ENCODE data around the gene ETV3.

ETV3 gene

DNA sequence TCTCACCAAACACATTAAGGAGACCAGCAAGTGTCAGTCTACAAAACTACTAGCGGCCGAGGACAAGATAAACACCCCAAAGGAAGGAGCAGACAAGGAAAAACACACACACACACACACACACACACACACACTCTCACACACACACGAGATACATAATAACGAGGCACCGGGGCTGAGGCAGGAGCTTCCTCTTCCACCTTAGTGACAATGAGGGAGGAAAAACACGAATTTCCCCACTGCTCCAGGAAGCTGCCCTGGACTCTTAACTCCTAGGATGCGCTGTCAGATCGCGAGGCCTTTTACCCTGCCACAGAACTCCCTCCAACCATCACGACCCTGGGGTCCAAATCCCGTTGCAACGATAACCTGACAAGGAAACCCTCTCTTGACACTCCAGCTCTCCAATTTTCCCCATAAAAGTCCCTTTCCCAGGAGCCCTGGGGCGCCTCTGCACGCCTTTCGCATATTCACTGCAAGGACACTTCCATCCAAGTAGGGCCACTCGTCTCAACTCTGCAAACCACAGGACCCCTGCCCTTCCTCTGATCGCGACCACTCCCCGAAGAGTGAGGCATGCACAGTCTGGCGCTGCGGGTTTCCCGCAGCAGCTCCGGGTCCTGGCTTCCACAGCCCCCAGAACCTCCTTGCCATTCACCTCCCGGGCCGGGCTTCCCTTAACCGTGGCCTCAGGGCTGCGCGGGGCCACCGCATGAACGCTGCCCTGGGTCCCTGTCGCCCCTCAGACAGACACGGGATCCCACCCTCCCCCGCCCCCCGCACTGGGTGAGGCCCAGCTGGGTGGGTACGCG lies 581 bp downstream of the ETV3 start:
- DNase-seq = no peak

DNA sequence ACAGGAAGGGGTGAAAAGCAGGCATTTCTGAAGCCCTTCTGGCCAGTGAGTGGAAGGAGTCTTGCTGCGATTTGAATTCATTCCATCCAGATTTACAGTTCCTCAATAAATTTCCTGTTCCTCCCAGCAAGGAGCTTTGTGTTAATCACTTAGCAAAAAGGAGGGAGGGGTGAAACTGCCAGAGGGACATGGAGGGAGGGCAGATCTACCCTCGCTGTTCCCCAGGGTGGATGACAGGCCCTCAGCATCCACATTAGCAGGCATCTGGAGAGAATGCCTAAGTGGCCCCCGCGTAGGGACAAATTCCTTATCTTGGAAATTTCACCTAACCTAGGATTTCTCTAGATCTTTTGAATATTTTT lies 1.2 kb downstream of the ETV3 start:
- no peak for DNase-seq

DNA sequence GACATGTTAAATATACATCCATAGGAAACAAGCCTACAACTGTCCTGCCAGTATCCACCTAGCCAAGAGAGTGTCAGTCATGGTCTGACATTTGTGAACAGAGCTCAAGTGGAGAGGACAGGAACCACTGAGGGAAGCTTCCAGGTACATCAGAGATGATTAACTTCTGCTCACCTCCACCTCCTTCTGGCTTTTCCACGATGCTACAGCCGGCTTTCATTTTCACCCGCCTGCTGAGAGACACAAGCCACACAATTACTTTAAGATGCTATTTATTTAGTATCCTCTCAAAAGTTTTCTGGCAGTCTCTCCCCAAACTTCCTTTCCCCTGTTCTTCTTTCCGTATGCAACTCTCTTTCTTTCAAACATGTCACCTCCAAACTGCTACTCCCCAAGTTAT lies 2.1 kb downstream of the ETV3 start:
- DNase-seq = no peak

DNA sequence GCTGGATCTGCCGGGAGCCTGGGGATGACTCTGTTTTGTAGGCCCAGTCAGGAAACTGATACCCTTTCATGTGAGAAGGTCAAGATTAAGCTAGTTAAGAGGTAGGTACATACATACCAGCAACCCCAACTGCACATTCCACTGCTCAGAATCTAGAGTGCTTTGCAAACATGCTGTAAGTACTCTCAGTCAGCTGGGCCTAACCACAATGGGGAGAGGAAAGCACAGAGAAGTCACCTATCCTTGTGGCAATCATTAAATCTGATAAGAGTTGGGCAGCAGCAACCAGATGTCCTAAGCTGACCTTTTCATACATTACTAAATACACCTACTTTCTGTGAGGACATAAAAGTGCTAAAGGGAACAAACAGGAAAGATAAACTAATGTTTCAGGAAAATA lies 2.5 kb downstream of the ETV3 start:
- DNase-seq = no peak

DNA sequence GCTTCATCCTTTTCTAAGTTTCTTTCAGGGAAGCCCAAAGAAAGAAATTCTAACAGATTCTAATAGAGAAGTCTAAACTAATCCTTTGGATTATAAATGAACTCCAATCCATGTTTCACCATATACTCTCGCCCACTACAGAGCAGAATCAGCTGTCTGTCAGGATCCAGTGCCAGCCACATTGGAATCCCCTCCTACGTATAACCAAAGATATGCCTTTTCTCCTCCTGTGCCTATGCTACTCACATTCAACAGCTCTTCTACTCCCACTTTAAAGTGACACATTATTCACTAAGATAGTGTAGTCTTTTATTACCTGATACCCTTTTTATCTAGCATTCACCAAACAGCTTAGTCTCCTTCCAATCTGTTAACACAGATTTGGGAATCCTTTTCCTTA lies 3.1 kb downstream of the ETV3 start:
- DNase-seq = no peak

DNA sequence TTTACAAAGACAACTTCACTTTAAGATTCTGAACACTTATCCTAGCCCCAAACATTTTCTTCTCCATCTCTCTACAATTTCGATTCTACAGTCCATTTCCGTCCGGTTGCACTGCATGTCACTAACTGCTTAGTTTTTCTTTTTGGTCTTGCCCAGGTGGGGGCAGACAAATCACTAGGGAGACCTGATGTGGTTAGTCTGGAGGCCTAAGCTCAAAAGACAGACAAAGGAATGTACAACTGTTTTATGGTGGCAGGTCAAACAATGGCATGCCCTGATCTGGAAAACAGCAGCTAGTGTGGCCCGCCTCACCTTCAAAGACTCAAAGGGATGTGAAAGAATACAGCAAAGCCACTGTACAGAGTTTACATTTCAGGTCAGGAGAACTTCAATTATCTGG lies 3.8 kb downstream of the ETV3 start:
- no peak for DNase-seq

DNA sequence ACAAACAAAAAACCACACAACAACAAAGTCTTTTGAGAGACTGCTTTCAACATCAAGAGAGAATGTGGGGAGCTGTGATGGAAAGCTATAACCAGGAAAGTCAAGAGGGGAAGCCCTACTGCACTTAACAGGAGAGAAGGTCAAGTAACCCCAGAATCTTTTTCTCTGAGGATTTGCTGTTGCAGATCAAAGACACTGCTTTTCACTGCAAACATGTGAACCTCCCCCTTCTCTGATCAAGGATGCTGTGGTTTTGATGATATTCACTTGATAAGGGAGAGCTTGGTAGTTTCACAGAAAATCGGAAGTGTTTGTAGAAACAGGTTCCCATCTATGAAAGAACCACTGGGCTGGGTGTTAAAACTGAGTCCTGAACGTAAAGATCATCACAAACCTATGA lies 4.8 kb downstream of the ETV3 start:
- DNase-seq = no peak

DNA sequence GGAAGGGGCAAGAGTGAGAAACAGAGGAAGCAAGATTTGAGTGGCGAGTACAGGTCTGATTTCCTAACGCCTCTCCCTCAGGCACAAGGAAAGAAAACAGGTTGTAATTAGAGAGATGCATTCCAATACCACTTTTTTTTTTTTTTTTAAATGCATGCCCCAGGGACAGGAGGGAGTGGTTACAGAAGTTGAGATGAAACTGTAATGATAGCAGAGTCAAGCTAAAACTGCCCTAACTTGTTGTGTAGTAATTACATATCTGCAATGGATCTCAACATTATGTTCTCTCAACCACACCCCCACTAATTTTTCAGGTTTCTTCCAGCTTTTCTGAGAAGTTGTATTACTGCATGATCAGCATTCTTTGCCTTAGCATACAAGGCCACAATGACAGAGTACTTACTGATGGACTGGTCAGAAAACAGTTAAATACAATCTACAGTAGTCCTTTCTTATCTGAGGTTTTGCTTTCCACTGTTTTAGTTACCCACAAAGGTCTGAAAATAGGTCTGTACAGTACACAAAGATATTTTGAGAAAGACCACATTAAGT lies 5.5 kb downstream of the ETV3 start:
- no peak for DNase-seq

DNA sequence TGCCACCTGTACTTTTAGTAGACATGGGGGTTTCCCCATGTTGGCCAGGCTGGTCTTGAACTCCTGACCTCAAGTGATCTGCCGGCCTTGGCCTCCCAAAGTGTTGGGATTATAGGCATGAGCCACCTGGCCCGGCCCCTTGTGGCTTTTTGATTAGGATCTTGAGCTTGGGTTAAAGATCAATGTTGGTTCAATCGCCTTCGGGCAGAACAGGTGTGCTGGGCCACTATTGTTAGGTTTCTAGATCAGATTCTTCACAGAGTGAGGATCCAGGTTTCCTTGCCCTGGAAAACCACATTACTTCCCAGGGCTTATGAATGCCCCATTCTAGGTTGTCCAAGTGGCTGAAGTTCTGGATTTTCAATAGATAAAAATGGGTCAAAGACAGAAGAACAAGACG lies 6.1 kb downstream of the ETV3 start:
- DNase-seq = no peak

DNA sequence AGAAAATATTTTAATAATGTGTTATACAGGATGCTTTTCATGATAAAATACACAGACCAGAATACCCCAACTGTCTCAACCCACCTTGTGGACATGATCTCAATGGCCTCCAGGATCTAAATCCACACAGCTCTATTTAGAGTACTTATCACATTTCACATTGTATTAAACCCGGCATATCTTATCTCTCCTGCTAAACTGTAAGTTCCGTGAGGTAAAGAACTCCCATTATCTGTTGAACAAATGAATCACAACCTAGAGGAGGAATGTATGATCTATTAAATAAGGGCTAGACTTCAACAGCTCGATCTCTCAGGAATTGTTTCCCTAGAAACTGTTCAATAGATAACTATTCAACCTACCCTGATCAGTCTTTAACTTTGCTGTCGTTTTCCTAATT lies 6.9 kb downstream of the ETV3 start:
- DNase-seq = no peak

DNA sequence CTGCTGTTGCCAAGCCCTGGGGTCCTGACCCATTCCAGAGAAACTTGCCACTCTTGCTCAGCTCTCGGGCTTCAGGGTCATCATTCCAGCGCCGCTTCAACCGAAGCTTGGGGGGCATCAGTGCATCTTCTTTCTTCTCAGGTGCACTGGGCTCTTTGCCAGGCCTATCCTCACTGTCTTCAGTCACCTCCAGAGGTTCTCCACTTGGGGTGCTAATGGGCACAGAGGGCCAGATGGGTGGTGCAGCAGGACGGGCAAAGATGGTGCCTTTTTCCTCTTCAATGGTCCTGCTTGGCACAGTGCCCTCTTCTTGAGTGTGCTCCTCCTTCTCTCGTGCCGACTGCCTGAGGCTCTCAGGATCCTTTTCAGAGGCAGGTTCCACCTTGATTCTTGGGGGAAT lies 13.3 kb downstream of the ETV3 start:
- no peak for DNase-seq

DNA sequence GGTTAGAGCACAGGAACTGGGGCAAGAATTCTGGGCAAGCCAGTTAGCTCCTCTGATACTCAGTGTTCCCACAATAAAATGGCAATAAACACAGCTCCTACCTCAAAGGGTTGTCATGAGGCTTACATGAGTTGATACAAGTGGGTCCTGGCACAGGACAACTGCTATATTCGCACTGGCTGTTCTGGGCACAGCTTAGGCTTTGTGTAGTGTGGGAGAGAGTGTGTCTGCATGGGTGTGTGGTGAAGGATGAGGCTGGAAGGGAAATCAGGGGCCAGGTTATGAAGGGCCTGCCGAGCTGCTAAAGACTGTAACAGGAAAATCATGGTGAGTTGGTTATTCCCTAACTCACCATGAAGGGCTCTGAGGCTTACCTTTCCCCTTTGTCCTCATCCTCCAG lies 18.7 kb downstream of the ETV3 start:
- DNase-seq = no peak

DNA sequence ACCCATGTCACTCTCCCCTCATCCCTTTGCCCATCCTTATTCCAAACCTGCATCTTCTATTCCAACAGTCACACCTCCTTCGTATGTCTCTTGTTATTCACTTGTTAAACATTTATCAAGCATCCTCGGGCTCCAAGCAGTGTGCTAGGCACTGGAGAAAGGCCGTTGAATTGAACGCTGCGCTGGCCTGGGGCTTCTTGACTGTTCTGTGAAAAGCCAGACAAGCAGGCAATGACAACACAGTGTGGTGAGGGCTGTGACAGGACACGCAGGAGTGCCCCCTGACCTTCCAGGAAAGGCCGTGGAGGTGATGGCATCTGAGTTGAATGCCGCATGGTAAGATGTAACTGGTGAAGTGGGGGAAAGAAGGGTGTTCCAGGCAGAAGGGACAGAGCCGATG lies 19.2 kb downstream of the ETV3 start:
- no peak for DNase-seq

DNA sequence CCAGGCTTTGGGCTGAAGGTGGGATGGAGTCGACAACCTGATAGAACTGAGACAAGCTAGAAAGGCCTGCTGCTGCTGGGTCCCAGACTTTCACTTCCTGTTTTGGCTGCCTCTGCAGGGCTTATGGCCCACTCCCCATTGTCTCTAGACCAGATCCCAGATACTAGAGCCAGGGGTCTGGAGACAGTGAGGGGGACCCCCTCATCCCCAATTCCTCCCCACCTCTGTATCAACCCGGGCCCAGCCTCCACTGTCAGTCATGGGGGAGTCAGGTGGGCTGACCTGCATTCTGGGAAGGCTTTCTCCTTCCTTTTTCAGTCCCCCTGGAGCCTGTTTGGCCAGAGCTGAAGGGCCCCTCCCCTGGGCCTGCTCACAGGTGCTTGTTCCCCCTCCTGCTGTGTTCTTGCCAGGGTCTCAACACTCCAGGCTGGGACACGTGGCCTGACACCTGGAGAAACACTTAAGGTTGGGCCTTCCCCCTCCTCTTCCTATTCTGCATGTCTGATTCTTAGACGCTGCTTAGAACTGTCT lies 20.6 kb downstream of the ETV3 start:
- no peak for DNase-seq

DNA sequence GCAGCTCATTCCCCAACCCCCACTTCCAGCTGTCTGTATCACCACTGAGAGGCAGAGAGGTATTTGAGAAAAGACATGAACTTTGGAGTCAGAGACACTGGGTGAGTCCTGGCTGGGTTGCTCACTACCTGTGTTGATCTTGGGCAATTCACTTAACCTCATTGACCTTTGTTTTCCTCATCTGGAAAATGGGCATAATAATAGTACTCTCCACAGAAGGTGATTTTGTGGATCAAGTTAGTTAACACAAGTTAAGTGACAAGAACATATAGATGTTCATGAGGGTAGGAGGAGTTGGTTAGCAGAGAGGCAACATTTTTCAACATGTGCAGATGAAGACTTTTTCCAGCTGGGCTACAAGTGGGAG lies 21.5 kb downstream of the ETV3 start:
- no peak for DNase-seq

DNA sequence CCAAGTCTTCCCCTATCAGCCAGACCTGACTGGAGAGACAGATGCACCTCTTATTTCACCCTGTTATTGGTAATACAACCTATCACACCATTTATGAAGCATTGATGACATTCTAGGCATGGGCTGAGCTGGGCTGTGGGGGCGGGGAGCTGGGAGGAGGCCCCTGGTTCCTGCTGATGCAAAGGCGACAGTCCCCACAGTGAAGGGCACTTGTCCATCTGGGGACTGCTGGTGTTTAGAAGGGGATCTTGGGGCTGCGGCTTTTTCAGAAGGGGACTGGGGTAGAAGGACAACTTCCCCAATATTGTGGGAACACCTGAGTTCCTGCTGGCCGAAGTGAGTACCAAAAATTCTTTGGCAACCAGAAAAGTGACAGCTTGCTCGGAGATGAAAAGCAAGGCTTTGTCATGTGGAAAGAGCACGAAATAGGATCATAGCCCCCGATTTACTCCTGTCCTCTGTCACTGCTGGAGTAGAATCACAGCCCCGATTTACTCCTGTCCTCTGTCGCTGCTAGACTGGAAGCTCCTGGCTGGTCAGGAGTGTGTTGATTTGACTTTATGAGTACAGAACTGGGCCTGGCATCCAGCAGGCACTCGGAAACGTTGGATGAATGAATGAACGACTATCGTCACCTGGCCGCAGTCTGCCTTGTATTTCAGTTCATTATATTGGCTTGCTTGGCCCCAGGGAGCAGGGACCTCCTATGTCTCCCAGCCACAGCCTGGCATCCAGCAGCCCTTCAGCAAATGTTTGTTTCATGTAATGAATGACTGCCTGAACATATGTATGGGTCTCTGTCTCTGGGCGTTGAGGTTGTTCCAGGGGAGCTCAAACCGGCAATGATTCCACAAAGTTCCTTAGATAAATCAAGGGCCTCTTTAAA lies 22.1 kb downstream of the ETV3 start:
- no peak for DNase-seq

DNA sequence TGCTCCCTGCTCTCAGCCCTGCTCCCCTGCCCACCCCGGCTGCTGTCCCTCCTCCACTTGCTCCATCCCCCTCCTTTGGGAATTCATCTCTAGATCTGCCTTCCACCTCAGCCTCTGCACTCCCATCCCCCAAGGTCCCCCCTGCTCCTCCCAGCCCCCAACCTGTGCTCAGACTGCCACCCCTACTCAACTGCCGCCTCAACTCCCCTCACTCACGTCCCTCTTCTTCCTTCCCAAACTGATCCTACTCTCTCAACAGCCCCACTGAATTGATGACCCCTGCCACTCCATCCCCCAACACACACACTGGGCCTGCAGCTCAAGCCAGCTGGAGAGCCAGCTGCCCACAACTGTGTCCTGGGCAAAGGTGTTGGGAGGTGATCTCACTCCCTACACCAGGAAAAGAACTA lies 22.8 kb downstream of the ETV3 start:
- DNase-seq = no peak

DNA sequence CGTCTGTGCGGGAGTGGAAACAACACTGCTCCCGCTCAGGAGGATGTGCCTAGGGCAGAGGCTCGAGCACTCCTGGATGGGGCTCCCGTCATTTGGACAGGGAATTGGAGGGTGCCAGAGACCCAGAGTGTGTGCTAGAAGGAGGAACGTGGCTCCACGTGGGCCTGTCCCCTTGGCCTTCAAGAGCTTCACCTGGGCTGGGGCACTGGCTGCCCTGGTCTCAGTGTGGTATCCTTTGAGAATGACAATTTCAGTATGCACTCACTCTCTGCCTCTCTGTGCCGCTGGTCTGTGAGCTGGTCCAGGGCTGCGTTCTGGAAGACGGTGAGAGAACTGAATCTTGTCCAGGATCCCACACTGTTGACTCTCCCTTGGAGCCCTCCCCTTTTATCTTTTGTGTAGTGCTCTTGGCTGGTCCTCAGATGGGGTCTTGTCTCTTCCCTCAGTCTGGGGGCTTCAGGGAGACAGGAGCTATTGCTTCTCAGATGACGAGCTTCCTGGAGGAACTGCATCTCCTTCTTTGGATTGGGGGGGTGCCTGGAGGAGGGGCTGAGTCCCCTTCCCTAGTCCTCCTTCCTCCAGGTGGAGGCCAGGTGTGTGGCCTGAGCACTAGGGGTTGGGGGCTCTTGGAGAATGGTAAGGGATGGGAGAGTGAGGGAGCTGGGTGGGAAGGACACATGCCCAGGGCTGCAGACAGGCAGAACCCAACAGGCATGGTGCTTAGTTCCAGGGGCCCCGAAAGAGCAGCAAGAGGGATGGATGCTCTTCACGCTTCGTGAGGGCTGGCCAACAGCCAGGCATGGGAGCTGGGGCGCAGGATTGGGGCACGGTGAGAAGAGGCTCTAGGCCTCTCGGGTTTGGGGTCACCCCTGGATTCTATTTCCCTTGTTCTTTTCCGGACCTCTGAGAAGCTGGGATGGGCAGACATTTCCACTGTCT lies 23.7 kb downstream of the ETV3 start:
- no peak for DNase-seq

DNA sequence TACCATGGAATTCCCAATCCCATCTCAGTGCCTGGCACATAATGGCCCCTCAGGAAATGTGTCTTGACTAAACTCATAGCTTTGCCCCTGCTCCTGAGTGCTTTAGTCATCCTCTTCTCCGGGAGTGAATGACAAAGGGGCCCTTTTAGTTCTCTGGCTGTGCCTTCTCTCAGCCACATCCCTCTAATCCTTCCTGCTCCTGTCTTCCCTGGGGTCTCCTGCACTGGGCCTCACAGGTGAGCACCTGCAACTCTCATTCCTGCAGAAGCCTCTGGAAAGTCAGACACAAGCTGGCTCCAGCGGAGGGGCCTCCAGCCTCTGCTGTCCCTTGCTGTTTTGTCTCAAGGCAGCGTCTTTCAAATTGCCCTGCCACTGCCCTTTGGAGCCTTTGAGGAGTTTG lies 24.6 kb downstream of the ETV3 start:
- no peak for DNase-seq

DNA sequence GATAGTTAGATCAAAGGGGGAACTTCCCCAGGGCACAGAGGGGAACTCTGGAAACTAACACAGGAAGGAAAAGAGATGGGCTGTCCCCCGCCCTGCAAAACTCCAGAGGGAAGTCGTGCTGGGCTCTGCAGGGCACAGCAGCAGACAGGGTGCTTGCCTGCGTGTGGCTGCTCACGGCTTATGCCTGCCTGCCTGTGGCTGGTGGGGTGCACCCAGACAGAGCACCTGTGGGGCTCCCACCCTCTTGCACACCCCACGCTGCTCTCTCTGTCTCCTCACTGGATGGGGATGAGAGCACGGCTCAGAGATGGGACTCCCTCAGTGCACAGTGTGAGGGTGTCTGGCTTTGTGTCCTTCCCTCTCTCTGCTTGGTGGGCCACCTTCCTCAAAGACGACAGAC lies 25.1 kb downstream of the ETV3 start:
- no peak for DNase-seq

DNA sequence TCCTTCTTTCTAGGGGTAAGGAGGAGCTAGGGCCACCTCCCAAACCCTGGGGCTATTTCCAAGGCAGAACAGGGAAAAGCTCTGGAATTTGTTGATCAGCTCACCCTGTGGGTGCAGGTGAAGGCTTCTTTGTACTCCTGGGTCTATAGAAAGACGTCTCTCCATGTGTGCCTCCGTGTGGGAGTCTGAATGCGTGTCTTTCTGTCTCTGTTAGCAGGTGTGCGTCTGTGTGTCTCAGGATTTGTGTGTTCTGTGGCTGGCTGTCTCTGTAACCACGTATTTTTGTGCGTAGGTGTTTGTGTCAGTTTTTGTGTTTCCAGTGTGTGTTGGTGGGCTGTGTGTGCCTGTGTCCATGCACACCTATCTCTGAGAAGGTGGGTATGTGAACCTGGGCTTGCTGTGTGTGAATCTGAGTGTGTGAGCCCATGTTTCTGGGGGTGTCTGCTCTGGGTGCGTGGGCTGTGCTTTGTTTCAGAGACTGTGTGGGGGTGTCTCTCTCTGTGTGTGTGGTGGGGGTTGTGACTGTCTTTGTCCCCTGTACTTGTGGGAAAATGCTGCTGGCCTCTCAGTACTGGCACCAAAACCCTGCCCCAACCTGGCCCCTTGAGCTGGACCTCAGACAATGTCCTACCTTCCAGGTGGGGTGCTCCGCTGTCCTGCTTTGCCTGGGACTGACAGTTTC lies 25.9 kb downstream of the ETV3 start:
- no peak for DNase-seq
